ENCODE results near the gene CCDC83.
"Not testable (repeated sequence)": the region's sequence is repeated elsewhere in the genome, so short reads cannot be mapped to it uniquely, and the experiment has no call there.

Gene CCDC83

GRCh38 chr11:85946221-85946620, 91.0 kb downstream of the CCDC83 start:
- DNase-seq: no peak

GRCh38 chr11:85947431-85948272, 92.5 kb downstream of the CCDC83 start:
- no peak for DNase-seq

- DNase-seq: no peak
These were observed 93.7 kb downstream of the CCDC83 start for GRCh38 chr11:85948884-85949283.

- no peak for DNase-seq
These were observed 94.6 kb downstream of the CCDC83 start for GRCh38 chr11:85949798-85950197.

- DNase-seq: no peak
These were observed 95.3 kb downstream of the CCDC83 start for GRCh38 chr11:85950317-85951048.

GRCh38 chr11:85951049-85951405, 95.8 kb downstream of the CCDC83 start:
- no peak for DNase-seq

GRCh38 chr11:85951428-85952107, 96.4 kb downstream of the CCDC83 start:
- no peak for DNase-seq

- DNase-seq: not testable (repeated sequence)
These were observed 96.9 kb downstream of the CCDC83 start for GRCh38 chr11:85952108-85952485.

GRCh38 chr11:85953491-85954143, 98.4 kb downstream of the CCDC83 start:
- no peak for DNase-seq

GRCh38 chr11:85955531-85955930, 100.3 kb downstream of the CCDC83 start:
- DNase-seq: no peak

GRCh38 chr11:85960678-85961077, 105.5 kb downstream of the CCDC83 start:
- no peak for DNase-seq

- no peak for DNase-seq
These were observed 105.9 kb downstream of the CCDC83 start for GRCh38 chr11:85961130-85961529.

- DNase-seq: no peak
These were observed 106.8 kb downstream of the CCDC83 start for GRCh38 chr11:85961930-85962363.

- no peak for DNase-seq
These were observed 110.0 kb downstream of the CCDC83 start for GRCh38 chr11:85965202-85965601.

- DNase-seq: no peak
These were observed 112.3 kb downstream of the CCDC83 start for GRCh38 chr11:85967457-85967856.
